Ascending aorta (tissue), 2 donors: ENCODE data around the gene LAMTOR5. TPM values are rescaled to one million over a fixed set of nuclear protein-coding genes. Genes with fewer than 3 reads are reported as not detected.

Source experiments
- DNase-seq, 2 donors: peaks; one replicate each; pipeline ENCODE4 v3.0.0-alpha.2; 2019; ENCODE audit warnings: low spot score in 2 of 2
- H3K27ac ChIP-seq, 2 donors: fragments of 200-600 bp; sonication (generic); one replicate each; pipeline ENCODE4 v1.5.1; 2016 to 2017; ENCODE audit warnings: mild to moderate bottlenecking in 1 of 2
- H3K27me3 ChIP-seq: fragments of 200-600 bp; sonication (generic); one replicate; pipeline ENCODE4 v1.5.1; 2017
- H3K36me3 ChIP-seq, 2 donors: fragments of 200-600 bp; sonication (generic); one replicate each; pipeline ENCODE4 v1.5.1; 2016
- H3K4me1 ChIP-seq, 2 donors: fragments of 200-600 bp; sonication (generic); one replicate each; pipeline ENCODE4 v1.5.1; 2016 to 2017; ENCODE audit warnings: mild to moderate bottlenecking in 1 of 2
- H3K4me3 ChIP-seq, 2 donors: fragments of 200-600 bp; sonication (generic); one replicate each; pipeline ENCODE4 v1.5.1; 2016 to 2017; ENCODE audit warnings: mild to moderate bottlenecking in 1 of 2
- H3K9me3 ChIP-seq, 2 donors: fragments of 200-600 bp; sonication (generic); one replicate each; pipeline ENCODE4 v1.5.1; 2016
- intact Hi-C: fragments of 100-400 bp; cut with DNase I; formaldehyde crosslinking; loops from one replicate; pipeline ENCODE4 v1.15.1; 2023
- total RNA-seq: library from RNA; depleted of rRNA; stranded (reverse); fragments of >200 nt; gene quantifications from one replicate; pipeline ENCODE4 v1.1.0, GENCODE V29; 2016
- TF ChIP-seq, protein P1 (sequence below), 3 experiments: fragments of 200-600 bp in 2 of 3; fragments of 450-650 bp in 1 of 3; sonication (generic) in 2 of 3; IDR thresholded peaks; one replicate each; pipeline ENCODE4 v1.5.1; 2016 to 2019; ENCODE audit warnings: antibody characterized with exemption in 3 of 3, mild to moderate bottlenecking in 1 of 3, moderate library complexity in 1 of 3

The LAMTOR5 gene
- total RNA-seq, 1 donor from 2014 or later: 21.7 TPM

- no peaks in the 10 kb centered on the region for H3K9me3 ChIP-seq
- TF ChIP-seq, protein P1, sequence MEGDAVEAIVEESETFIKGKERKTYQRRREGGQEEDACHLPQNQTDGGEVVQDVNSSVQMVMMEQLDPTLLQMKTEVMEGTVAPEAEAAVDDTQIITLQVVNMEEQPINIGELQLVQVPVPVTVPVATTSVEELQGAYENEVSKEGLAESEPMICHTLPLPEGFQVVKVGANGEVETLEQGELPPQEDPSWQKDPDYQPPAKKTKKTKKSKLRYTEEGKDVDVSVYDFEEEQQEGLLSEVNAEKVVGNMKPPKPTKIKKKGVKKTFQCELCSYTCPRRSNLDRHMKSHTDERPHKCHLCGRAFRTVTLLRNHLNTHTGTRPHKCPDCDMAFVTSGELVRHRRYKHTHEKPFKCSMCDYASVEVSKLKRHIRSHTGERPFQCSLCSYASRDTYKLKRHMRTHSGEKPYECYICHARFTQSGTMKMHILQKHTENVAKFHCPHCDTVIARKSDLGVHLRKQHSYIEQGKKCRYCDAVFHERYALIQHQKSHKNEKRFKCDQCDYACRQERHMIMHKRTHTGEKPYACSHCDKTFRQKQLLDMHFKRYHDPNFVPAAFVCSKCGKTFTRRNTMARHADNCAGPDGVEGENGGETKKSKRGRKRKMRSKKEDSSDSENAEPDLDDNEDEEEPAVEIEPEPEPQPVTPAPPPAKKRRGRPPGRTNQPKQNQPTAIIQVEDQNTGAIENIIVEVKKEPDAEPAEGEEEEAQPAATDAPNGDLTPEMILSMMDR (IDR thresholded peaks at IDR 0.05): no peak
- H3K36me3 ChIP-seq: peaks cover 13% of the 10 kb centered on the region in 2 donors
- H3K27ac ChIP-seq: peak overlapping the region; percentile 41 to 69
- H3K4me1 ChIP-seq: no peaks in the 10 kb centered on the region
- no peak for DNase-seq
- H3K4me3 ChIP-seq: no peak overlapping the region
- no peaks in the 10 kb centered on the region for H3K27me3 ChIP-seq
- intact Hi-C loops: no loop called here
Observed at GRCh38 chr1:110383251-110383990, 24.1 kb downstream of the LAMTOR5 start.

DNA sequence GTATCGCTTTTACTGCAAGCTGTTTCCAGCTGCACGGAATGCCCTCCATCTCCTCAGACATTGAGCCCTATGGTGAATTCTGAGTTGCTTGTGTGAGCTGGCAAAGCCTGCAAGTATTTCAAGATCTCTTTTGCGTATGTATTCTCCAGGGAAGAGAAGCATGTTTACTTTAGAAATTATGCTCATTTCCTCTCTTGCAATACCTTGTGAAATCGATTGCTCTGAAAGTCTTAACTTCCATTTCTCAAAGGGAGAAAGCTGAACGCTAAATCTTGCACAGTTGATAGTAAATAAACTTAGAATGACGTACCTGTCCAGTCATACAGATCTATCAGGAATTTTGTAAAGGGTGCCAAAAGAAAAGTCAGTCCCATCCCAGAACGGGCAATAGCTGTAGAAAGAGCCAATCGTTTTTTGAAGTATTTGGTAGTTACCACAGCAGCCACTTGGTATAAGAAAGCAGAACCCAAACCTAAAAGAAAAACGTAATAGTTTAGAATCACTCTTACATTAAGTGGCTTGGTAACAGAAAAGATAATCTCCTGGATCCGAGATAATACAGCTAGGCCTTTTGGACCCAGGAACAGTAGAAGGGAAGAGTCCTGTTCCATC lies 26.7 kb downstream of the LAMTOR5 start:
- Histone ChIP-seq H3K36me3 (peaks cover 32 to 40% of the 10 kb centered on the region in 2 donors), H3K27ac (peak overlapping the region in 1 of 2 donors; percentile 46), H3K9me3 (no peaks in the 10 kb centered on the region), H3K4me3 (no peak overlapping the region), H3K4me1 (no peaks in the 10 kb centered on the region), H3K27me3 (no peaks in the 10 kb centered on the region)
- TF ChIP-seq, protein P1 (IDR thresholded peaks at IDR 0.05): no peak
- intact Hi-C loops: no loop called here
- no peak for DNase-seq

DNA sequence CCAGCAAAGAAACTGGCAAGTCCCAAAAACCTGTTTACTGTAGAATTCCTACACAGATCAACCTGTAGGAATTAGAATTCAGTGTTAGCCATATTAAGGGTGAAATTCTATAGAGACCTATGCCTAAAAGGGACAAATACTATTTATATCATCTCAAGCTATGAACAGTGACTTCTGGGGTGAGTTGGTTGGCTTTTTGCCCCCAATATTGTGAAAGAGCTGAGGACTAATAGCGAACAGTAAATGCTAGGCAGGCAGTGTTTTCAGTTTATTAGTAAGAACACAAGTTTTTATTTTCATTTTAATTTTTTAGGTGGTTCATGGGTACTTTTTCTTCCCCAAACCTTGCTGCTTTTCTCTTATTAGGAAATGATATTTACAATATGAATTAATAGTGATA lies 32.0 kb downstream of the LAMTOR5 start:
- H3K36me3 ChIP-seq: peaks cover 45 to 78% of the 10 kb centered on the region in 2 donors
- H3K4me3 ChIP-seq: no peak overlapping the region
- intact Hi-C loops: no loop called here
- no peaks in the 10 kb centered on the region for H3K27me3 ChIP-seq
- no peak overlapping the region for H3K27ac ChIP-seq
- DNase-seq: no peak
- H3K9me3 ChIP-seq: no peaks in the 10 kb centered on the region
- TF ChIP-seq, protein P1 (IDR thresholded peaks at IDR 0.05): no peak
- no peaks in the 10 kb centered on the region for H3K4me1 ChIP-seq

- Histone ChIP-seq H3K4me1 (no peaks in the 10 kb centered on the region), H3K36me3 (peaks cover 26 to 57% of the 10 kb centered on the region in 2 donors), H3K27ac (no peak overlapping the region), H3K9me3 (no peaks in the 10 kb centered on the region), H3K27me3 (no peaks in the 10 kb centered on the region), H3K4me3 (no peak overlapping the region)
- intact Hi-C loops: no loop called here
- TF ChIP-seq, protein P1 (IDR thresholded peaks at IDR 0.05): no peak
- DNase-seq: no peak
Observed at GRCh38 chr1:110370827-110371226, 36.7 kb downstream of the LAMTOR5 start.

DNA sequence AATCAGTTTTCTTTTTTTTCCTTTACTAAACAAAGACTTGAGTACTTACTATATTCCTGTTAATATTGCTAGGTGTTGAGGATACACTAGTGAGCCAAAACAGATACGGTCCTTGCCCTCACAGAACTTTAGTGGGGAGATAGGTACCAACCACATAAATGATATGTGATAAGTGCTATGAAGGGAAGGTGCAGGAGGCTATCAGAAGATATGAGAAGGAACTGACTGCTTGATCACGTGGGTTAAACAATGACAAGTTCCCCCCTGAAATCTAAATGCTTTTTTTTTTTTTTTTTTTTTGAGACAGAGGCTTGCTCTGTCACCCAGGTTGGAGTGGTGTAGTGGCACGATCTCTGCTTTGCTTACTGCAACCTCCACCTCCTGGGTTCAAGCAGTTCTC lies 43.3 kb downstream of the LAMTOR5 start:
- H3K27ac ChIP-seq: no peak overlapping the region
- DNase-seq: no peak
- TF ChIP-seq, protein P1 (IDR thresholded peaks at IDR 0.05): no peak
- no peaks in the 10 kb centered on the region for H3K4me1 ChIP-seq
- H3K4me3 ChIP-seq: no peak overlapping the region
- H3K9me3 ChIP-seq: no peaks in the 10 kb centered on the region
- peaks cover 14 to 39% of the 10 kb centered on the region in 2 donors for H3K36me3 ChIP-seq
- H3K27me3 ChIP-seq: no peaks in the 10 kb centered on the region
- intact Hi-C loops: no loop called here
